GM18526 (cell line): ENCODE results near the gene EXD3.

Experiments used
- POLR2A ChIP-seq: IDR thresholded peaks from 3 replicates; pipeline ENCODE4 v1.6.1; 2011; ENCODE audit not compliant: insufficient read length; ENCODE audit errors: extremely low read depth

The EXD3 gene

GRCh38 chr9:137319739-137320551 lies 103.0 kb downstream of the EXD3 start:
- no peak for TF ChIP-seq POLR2A

- no peak for TF ChIP-seq POLR2A
Observed at GRCh38 chr9:137319011-137319738, 103.8 kb downstream of the EXD3 start.

- TF ChIP-seq POLR2A = no peak
Observed at GRCh38 chr9:137318602-137319001, 104.4 kb downstream of the EXD3 start.

GRCh38 chr9:137317718-137318511 lies 105.0 kb downstream of the EXD3 start:
- no peak for TF ChIP-seq POLR2A

- TF ChIP-seq POLR2A = no peak
Observed at GRCh38 chr9:137317021-137317717, 105.8 kb downstream of the EXD3 start.

GRCh38 chr9:137316012-137316981 lies 106.7 kb downstream of the EXD3 start:
- no peak for TF ChIP-seq POLR2A

GRCh38 chr9:137315581-137316011 lies 107.4 kb downstream of the EXD3 start:
- no peak for TF ChIP-seq POLR2A

- TF ChIP-seq POLR2A = no peak
Observed at GRCh38 chr9:137314561-137315560, 108.1 kb downstream of the EXD3 start.

GRCh38 chr9:137313956-137314560 lies 108.9 kb downstream of the EXD3 start:
- no peak for TF ChIP-seq POLR2A

GRCh38 chr9:137313326-137313936 lies 109.5 kb downstream of the EXD3 start:
- no peak for TF ChIP-seq POLR2A

- TF ChIP-seq POLR2A = no peak
Observed at GRCh38 chr9:137312852-137313325, 110.1 kb downstream of the EXD3 start.
